ENCODE data around the gene EYS.

Gene EYS

DNA sequence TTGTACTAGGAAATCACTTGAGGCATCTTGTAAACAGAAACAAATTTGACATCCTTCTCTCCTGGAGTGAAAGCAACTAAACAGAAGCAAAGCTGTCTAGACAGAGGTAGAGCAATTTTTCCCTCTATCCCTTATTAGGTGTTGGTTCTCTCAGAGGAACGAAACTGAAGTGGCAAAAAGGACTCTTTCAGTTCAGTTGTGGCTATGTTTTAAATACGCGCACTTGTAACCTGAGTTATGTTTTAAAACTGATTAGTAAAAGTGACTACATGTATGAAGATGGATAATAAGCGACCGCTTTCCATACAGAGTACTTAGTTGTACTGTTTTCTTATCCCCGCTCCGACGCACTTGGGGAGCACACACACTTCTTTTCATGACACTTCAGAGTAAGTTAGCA, 1520.4 kb downstream of the EYS start:
- CTCF ChIA-PET, result no interaction called here
- TF ChIP-seq, protein P1, sequence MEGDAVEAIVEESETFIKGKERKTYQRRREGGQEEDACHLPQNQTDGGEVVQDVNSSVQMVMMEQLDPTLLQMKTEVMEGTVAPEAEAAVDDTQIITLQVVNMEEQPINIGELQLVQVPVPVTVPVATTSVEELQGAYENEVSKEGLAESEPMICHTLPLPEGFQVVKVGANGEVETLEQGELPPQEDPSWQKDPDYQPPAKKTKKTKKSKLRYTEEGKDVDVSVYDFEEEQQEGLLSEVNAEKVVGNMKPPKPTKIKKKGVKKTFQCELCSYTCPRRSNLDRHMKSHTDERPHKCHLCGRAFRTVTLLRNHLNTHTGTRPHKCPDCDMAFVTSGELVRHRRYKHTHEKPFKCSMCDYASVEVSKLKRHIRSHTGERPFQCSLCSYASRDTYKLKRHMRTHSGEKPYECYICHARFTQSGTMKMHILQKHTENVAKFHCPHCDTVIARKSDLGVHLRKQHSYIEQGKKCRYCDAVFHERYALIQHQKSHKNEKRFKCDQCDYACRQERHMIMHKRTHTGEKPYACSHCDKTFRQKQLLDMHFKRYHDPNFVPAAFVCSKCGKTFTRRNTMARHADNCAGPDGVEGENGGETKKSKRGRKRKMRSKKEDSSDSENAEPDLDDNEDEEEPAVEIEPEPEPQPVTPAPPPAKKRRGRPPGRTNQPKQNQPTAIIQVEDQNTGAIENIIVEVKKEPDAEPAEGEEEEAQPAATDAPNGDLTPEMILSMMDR (IDR thresholded peaks at IDR 0.05; ENCODE audit: control extremely low read depth, extremely low read depth, low read depth, missing control alignments), result no peak
- DNase-seq (ENCODE audit: extremely low spot score), result no peak
- POLR2A ChIA-PET, result no interaction called here

DNA sequence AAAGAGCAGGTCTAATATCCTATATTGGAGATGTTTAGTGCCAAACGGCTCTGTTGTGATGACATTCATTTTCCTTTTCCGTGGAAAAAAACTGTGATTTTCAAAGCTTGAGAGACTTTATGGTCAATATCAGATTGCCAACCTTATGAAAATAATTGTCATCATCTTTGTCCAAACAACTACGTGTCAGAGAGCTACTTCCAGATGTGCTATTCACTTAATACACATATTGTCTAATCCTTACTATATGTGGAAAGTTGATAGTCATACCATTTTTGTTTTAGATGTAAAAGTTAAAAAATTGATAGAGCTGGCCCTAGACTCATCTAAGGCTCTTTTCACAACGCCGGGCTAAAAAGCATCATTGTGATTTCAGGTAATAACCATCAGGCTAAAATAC, 1521.4 kb downstream of the EYS start:
- POLR2A ChIA-PET, result no interaction called here
- CTCF ChIA-PET, result interaction anchor here (0.9 kb wide), 1 partner anchor 10 kb away, joined by 3 read pairs; no protein-coding TSS in a partner anchor
- no peak for DNase-seq (ENCODE audit: extremely low spot score)
- TF ChIP-seq, protein P1 (IDR thresholded peaks at IDR 0.05; ENCODE audit: control extremely low read depth, extremely low read depth, low read depth, missing control alignments), result no peak

DNA sequence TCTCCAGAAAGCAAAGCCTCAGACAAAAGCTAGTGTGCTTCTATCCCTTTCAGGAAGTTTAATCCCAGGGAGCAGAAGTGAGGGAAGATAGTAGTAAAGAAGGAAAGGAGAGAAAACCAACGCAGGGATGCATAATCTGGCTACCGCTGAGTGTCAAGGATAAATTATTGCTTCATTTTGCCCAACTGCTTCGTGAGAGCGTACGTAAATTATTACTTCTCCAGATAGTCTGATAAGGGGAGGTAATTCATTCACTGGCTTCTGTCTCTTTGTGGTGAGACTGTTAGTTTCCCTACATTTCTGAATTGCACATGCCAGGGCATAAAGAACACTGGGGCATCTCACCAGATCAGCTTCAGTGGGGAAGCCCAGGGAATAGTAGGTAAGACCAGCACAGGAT, 1531.7 kb downstream of the EYS start:
- ChIA-PET CTCF (interaction anchor here (1.0 kb wide), 1 partner anchor 10 kb away, joined by 3 read pairs; no protein-coding TSS in a partner anchor), POLR2A (no interaction called here)
- TF ChIP-seq, protein P1 (IDR thresholded peaks at IDR 0.05; ENCODE audit: control extremely low read depth, extremely low read depth, low read depth, missing control alignments), result no peak
- no peak for DNase-seq (ENCODE audit: extremely low spot score)

GRCh38 chr6:64170316-64170715, 1536.7 kb downstream of the EYS start:
- TF ChIP-seq, protein P1 (IDR thresholded peaks at IDR 0.05; ENCODE audit: control extremely low read depth, extremely low read depth, low read depth, missing control alignments), result no peak
- POLR2A ChIA-PET, result no interaction called here

GRCh38 chr6:64160486-64160885, 1546.5 kb downstream of the EYS start:
- ChIA-PET CTCF (interaction anchor here (1.5 kb wide), 1 partner anchor 170 kb away, joined by 3 read pairs; no protein-coding TSS in a partner anchor), POLR2A (no interaction called here)
- TF ChIP-seq, protein P1 (IDR thresholded peaks at IDR 0.05; ENCODE audit: control extremely low read depth, extremely low read depth, low read depth, missing control alignments), result no peak
- no peak for DNase-seq (ENCODE audit: extremely low spot score)

More at GRCh38 chr6:64170316-64170715, 1536.7 kb downstream of the EYS start:
- CTCF ChIA-PET, result no interaction called here
- DNase-seq (ENCODE audit: extremely low spot score), result no peak

DNA sequence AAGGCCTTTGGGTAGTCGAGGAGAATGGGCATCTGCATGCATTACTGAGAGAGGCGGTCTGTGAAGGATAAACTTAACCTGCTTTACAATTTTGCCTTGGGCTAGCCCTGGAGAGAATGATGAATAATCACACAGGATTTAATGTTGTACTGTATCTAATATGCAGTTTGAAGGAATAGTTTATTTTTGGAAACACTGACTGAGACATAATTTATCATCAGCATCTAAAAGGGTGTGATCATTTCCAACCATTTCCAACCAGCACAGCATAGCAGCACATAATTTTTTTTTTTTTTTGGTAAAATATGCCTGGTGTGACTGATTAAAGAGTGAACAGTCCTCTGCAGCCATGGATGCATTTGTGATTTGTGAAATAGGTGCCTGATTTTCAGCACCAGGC, 1552.0 kb downstream of the EYS start:
- ChIA-PET POLR2A (no interaction called here), CTCF (no interaction called here)
- TF ChIP-seq, protein P1 (IDR thresholded peaks at IDR 0.05; ENCODE audit: control extremely low read depth, extremely low read depth, low read depth, missing control alignments), result no peak
- no peak for DNase-seq (ENCODE audit: extremely low spot score)

DNA sequence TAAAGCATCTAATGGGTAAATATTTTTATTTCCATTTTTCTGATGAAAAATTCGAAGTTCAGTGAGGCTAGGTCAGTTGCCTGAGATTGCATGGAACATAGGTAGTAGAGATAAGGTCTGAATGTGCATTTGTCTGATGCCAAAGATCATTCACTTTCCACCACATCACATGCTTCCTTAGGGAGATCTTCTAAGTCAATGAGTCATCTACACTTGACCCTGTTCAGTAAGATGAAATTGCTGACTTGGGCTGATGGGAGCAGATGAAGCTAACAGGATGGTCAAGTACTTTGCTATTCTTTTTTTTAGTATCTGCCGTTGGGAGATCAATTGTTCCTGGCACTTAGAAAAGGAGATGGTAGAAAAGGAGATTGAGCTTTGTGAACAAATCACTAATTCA, 1560.2 kb downstream of the EYS start:
- TF ChIP-seq, protein P1 (IDR thresholded peaks at IDR 0.05; ENCODE audit: control extremely low read depth, extremely low read depth, low read depth, missing control alignments), result no peak

More for the DNA sequence above, 1560.2 kb downstream of the EYS start:
- DNase-seq (ENCODE audit: extremely low spot score), result no peak
- CTCF ChIA-PET, result no interaction called here
- POLR2A ChIA-PET, result no interaction called here

Measured in GM10248 (cell line).